Stimulated activated CD8-positive, alpha-beta memory T cell treated with anti-CD3 and anti-CD28 coated beads, Interleukin-4, amount 100 ng/mL, for 24 hours (primary cell): ENCODE data around the gene PIAS1.
"Not testable (repeated sequence)": the region's sequence is repeated elsewhere in the genome, so short reads cannot be mapped to it uniquely, and the experiment has no call there.

Experiments
- DNase-seq: peaks from one replicate; pipeline ENCODE4 v3.0.0-alpha.2; 2020; ENCODE audit warnings: low read depth

The PIAS1 gene

GRCh38 chr15:68234520-68234919 is 180.4 kb downstream of the PIAS1 start:
- not testable (repeated sequence) for DNase-seq

DNA sequence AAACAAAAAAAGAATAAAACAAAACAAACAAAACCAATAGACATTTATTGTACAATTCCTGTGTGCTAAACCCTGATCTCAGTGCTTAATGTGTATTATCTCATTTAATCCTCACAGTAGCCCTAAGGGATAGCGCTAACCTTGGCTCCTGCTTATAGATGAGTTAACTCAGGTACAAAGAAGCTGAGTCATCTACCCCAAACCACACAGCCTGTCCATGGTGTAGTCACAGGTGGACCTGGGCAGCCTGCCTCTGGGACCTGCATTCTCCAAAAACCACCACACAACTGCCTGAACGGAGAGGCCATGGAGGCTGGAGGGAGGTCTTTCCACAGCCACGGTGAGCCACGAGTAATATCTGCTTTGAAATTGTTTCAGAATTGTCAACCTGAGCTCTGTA is 180.9 kb downstream of the PIAS1 start:
- no peak for DNase-seq

DNA sequence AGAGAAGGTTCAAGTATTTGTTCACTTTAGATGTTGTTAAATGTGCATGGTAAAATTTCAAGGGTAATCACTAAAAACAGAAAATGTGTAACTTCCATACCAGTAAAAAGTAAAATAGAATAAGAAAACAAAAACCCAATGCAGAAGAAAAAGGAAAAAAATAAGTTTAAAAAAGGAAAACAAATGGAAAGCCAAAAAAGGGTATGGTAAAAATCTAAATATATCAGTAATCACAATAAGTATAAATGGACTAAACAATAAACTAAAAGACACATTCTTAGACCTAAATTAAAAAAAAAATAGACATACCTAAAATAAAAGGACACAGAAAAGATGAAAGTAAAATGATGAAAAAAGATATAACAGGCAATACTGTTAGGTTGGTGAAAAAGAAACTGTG is 184.9 kb downstream of the PIAS1 start:
- no peak for DNase-seq

DNA sequence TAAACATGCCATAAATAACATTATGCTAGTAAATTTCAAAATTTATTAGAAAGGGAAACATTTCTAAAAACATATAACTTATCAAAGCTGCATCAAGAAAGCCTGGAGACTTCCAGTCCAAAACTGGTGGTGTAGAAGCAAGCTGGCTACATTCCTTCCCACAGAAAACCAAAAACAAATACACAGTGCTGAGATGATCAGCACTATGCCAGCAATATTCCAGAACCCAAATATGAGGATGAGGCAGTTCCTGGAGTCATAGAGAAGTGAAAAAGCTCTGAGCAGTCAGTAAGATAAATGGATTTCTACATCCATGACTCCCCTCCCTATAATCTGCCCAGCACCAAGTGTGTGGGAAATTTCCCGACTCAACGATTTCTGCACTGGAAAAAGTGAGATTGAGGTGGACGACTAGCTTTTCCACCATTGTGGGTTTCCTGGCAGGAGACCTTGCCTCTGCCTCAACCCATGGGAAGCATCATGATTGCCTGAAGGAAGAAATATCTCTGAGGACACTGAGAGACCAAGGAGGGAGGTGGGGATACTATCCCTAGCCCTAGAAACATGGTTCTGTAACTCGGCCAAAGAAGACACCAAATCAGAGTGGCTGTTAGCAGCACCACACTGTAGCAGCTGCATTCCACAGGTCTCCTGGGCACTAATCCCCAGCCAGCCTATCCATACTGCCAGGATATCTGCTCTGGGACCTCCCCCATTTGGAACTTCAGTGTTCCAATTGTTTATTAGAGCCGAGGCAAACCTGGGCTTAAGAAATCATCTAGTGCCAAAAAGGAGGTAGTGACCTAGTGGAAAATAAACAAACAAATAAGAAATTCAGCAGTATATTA is 187.2 kb downstream of the PIAS1 start:
- no peak for DNase-seq
